GM21576 (cell line): ENCODE results near the gene COPG2.

Experiments
- ATAC-seq: cut with Tn5 transposase; IDR thresholded peaks from one replicate; pipeline ENCODE4 v1.9.1; 2021; ENCODE audit warnings: mild to moderate bottlenecking, moderate library complexity; ENCODE audit not compliant: unreplicated experiment

COPG2 gene

DNA sequence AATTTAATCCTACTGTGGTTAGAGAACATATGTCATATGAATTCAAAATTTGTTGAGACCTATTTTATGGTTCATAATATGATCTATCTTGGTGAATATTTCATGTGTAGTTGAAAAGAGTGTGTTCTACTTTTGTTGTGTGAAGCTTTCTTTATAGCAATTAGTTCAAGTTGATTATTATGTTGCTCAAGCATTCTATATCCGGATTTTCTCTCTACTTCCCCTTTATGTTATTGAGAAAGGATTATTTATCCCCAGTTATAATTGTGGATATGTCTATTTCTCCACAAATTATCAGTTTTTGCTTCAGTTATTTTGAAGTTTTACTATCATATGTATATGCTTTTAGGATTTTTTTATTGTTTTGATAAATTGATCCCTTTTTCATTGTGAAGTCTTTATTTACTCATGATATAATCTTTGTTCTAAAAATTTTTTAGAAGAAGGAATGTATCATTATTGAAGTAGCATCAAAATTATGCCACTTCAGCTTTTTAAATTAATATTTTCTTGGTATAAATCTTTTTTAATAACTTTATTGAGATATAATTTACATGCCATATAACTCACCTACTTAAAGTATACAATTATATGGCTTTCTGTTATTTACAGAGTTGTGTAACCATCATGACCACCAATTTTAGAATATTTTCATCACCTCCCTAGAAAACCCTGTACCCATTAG lies 188.7 kb downstream of the COPG2 start:
- no peak for ATAC-seq

DNA sequence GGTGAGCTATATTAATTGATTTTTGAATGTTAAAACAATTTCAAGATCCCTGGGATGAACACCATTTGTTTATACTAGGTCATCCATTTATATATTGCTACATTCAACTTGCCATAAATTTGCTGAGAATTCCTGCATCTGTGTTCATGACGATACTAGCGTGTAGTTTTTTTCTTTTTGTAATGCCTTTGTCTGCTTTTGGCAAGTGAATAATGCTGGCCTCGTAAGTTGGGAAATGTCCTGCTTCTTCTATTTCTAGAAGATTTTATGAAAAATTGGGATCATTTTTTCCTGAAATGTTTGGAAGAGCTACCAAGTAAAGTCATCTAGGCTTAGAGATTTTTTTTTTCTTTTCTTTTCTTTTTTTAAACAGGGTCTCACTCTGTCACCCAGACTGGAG lies 189.6 kb downstream of the COPG2 start:
- no peak for ATAC-seq

DNA sequence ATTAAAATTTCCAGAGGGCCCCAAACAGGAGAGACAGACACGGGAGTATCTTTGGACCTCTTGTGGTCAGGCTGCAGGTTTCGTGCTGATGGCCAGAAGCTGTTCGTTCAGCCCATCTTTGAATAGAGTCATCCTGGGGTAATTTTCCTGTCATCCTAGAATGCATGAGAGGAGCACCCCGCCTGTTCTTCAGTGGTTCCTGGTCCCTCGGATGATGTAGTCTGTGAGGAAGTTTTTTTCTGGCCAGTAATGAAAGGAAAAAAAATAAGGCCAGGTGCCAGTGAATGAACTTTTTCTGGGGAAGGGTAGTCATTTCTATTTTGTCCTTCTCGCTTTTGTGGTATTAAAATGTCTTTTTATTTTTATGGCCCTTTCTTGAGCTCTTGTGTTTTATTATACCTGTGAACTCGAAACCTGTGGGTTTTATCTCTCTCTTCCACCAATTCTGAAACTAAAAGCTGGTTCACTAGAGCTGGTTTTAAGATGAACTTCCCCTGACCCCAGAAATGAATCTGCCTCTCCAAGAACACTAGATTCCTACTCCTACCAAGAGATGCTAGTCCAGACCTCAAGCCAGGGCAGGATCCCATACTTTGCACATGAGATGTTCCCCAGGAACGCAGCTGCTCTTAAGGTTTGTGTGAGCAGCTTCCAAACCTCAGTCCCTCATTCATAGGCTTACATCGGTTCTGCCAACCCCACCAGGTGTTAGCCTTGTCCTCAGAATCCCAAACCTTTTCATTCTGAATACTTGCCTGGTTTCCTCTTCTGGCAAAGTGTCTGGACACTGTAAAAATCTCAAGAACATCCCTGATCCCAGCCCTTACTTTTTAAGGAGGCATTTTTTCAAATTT lies 192.0 kb downstream of the COPG2 start:
- ATAC-seq = peak; percentile 94

DNA sequence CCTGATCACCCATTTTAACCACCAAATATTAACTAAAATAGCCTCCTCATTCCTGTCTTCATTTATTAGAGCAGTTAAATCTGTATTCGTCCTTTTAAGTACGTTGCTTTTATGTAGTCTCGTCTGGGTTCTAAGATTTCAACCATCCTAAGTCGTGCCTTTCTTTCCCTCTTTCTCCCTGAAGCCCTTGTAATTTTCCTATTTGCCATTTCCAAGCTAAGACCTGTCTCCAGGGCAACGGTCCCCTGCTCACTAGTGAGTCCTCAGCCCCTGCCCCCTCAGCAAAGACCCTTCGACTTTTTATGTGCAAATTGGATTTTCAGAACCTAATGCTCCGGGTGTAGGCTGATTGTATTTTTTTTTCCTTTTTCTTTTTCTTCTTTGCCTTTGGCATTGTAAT lies 192.8 kb downstream of the COPG2 start:
- ATAC-seq = no peak

DNA sequence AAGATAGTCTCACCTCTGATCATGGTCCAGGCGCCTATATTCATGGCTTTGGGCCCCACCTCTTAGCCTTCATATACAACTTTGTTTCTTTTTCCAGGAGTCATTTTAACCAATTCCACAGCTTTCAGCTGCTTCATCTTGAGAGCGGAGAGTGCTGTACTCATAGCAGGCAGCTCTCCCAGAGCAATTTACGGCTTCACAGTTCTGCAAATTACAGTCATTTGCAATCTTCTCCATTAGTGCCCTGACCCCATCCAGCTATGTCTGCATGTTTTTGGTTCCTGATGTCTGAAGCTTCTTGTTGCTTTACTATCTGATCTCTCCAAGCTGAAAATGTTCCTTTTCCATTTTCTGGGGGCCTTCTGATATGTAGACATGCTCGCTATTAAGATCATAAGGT lies 194.7 kb downstream of the COPG2 start:
- ATAC-seq = no peak

GRCh38 chr7:130473289-130473688 lies 195.3 kb downstream of the COPG2 start:
- no peak for ATAC-seq

DNA sequence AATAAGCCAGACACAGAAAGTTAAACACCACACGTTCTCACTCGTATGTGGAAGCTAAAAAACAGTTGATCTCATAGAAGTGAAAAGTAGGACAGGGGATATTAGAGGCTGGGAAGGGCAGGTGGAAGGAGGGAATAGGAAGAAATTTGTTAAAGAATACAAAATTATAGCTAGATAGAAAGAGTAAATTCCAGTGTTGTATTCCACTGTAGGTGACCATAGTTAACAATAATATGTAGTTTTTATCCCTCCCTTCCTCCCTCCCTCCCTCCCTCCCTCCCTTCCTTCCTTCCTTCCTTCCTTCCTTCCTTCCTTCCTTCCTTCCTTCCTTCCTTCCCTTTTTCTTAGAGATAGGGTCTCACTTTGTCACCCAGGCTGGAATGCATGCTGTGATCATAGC lies 196.6 kb downstream of the COPG2 start:
- ATAC-seq = no peak

- no peak for ATAC-seq
Measured at GRCh38 chr7:130468612-130469011, 199.9 kb downstream of the COPG2 start.

DNA sequence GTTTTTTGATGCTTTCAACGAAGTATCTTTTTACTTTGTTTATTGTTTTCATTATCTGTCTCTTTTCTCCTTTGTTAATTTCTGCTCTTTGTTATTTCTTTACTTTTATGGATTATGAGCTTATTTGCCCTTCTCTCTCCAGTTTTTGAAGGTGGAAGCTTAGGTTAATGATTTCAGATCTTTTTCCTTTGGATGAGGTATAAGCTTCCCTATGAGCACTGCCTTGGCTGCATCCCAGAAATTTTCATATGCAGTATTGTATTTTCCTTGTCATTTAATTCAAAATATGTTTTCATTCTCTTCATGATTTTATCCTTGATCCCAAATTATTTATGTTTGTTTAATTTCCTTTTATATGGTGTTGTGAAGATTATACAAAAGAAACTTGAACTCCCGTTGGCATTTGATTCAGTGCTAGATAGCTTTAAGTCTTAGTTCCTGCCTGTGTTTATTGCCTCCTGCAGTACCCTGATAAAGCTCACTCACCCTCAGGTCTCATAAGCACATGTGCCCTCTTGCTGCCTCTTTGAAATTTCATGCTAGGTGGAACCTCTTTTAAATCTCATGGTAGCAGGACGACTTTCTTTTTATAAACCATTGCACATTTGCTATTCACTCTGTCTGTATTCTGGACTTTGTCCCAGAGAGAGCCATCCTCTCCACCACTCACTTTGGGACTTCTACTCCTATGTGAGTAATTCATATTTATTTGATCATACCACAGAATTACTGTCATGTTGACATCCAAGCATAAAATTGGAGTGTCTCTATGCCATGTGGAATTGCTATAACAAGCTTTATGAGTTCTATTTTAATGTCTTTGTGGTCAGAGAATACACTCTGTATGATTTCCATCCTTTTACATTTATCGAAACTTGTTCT lies 204.8 kb downstream of the COPG2 start:
- no peak for ATAC-seq

GRCh38 chr7:130461272-130461671 lies 207.3 kb downstream of the COPG2 start:
- ATAC-seq = no peak

DNA sequence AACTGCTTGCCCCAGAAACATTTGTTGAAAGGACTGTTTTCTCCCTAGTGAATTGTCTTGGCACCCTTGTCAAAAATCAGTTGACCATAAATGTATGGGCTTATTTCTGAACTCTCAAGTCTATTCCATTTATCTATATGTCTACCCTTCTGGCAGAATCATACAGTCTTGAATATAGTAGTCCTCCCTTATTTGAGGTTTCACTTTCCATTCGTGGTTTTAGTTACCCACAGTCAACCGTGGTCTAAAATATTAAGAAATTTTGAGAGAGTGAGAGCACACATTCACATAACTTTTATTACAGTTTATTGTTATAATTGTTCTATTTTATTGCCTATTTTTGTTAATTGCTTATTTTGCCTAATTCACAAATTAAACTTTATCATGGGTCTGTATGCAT lies 210.3 kb downstream of the COPG2 start:
- ATAC-seq = peak; percentile 63
